ENCODE data around the gene SLC36A1. TPM values are rescaled to one million over a fixed set of nuclear protein-coding genes. Genes with fewer than 3 reads are reported as not detected.

The SLC36A1 gene
- total and polyA plus RNA-seq, 10 donors = 1.7 to 29.6 (median 17.7) TPM

DNA sequence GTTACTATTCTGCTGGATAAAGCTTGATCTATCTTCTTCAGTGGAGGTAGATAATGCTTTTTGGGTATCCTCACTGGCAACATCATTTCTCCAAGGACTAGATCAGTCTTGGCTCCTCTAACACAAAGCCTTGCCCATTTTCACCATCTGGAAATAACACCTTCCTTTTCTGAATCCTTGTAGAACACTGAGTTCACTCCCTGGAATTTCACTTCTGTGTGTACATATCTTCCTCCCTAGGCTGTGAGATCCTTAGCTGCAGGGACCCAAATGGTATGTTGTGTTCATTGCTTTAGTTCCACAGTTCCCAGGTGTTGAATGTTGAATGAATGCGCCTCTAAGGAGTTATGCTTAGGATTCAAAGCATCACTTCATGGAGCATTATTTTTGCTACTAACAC lies 16.7 kb upstream of the SLC36A1 start:
- intact Hi-C loops (cut with DNase I; ENCODE audit: low total_unique reads) = no loop called here
- Histone ChIP-seq H3K36me3 (no peaks in the 10 kb centered on the region), H3K27me3 (replicated peaks in 1 of 7) (no peaks in the 10 kb centered on the region), H3K4me3 (no peak overlapping the region), H3K9me3 (no peaks in the 10 kb centered on the region), H3K27ac (no peak overlapping the region), H3K4me1 (peaks cover 0 to 11% (median 4%) of the 10 kb centered on the region in 6 donors)
- TF ChIP-seq, protein P1, sequence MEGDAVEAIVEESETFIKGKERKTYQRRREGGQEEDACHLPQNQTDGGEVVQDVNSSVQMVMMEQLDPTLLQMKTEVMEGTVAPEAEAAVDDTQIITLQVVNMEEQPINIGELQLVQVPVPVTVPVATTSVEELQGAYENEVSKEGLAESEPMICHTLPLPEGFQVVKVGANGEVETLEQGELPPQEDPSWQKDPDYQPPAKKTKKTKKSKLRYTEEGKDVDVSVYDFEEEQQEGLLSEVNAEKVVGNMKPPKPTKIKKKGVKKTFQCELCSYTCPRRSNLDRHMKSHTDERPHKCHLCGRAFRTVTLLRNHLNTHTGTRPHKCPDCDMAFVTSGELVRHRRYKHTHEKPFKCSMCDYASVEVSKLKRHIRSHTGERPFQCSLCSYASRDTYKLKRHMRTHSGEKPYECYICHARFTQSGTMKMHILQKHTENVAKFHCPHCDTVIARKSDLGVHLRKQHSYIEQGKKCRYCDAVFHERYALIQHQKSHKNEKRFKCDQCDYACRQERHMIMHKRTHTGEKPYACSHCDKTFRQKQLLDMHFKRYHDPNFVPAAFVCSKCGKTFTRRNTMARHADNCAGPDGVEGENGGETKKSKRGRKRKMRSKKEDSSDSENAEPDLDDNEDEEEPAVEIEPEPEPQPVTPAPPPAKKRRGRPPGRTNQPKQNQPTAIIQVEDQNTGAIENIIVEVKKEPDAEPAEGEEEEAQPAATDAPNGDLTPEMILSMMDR (IDR thresholded peaks at IDR 0.05 in 8 of 11, conservative IDR thresholded peaks at IDR 0.05 in 3 of 11) = no peak
- TF ChIP-seq POLR2A (IDR thresholded peaks at IDR 0.05) (no peak), POLR2AphosphoS5 (IDR thresholded peaks at IDR 0.05) (no peak)
- 92 to 100% (median 96%) methylated on average over 1 of the region's 1 CpG for WGBS, 5 donors
- DNase-seq = no peak

DNA sequence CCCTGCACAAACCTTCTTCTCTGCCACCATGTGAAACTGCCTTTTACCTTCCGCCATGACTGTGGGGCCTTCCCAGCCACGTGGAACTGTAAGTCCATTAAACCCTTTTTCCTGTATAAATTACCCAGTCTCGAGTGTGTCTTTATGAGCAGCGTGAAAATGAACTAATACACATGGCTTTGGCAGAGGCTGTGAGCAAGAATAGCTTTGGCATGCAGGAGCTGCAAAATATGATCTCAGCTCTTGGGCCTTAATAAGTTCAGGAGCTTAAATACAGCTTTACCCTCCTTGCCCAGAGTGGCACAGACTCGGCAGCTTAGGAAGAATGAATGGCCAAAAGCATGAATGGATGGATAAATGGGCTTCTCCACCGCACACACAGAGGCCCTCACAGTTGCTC lies 15.7 kb upstream of the SLC36A1 start:
- 77 to 88% (median 85%) methylated on average over 6 of the region's 6 CpGs for WGBS, 5 donors
- H3K4me1 ChIP-seq = peaks cover 0 to 11% (median 4%) of the 10 kb centered on the region in 6 donors
- no peak for DNase-seq
- H3K27me3 ChIP-seq (replicated peaks in 1 of 7) = peaks cover 0 to 3% (median 0%) of the 10 kb centered on the region in 7 donors
- no peaks in the 10 kb centered on the region for H3K9me3 ChIP-seq
- no peaks in the 10 kb centered on the region for H3K36me3 ChIP-seq
- no peak overlapping the region for H3K4me3 ChIP-seq
- no peak overlapping the region for H3K27ac ChIP-seq
- no peak for TF ChIP-seq POLR2A (IDR thresholded peaks at IDR 0.05)
- no peak for TF ChIP-seq POLR2AphosphoS5 (IDR thresholded peaks at IDR 0.05)
- TF ChIP-seq, protein P1 (IDR thresholded peaks at IDR 0.05 in 8 of 11, conservative IDR thresholded peaks at IDR 0.05 in 3 of 11) = no peak
- intact Hi-C loops (cut with DNase I; ENCODE audit: low total_unique reads) = no loop called here

DNA sequence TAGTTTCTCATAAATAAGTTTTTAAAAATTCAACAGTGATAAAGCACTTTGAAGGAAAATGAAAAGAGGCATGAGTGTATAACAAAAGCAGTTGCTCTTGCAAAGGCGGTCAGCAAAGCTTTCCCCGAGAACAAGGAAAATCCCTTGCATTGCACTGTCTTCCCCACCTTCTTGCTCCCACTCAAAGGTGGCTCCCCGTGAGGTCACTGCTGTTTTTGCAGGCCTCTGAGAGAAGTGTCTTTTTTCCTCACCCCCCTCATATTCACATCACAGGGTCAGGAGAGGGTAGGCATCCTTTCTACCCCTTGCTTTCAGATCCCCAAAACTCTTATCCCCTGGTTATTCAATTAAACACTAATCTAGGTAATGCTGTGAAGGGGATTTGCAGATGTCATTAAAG lies 15.2 kb upstream of the SLC36A1 start:
- H3K4me1 ChIP-seq = peaks cover 0 to 7% (median 4%) of the 10 kb centered on the region in 6 donors
- no peaks in the 10 kb centered on the region for H3K36me3 ChIP-seq
- TF ChIP-seq POLR2AphosphoS5 (IDR thresholded peaks at IDR 0.05) (no peak), POLR2A (IDR thresholded peaks at IDR 0.05) (no peak)
- TF ChIP-seq, protein P1 (IDR thresholded peaks at IDR 0.05 in 8 of 11, conservative IDR thresholded peaks at IDR 0.05 in 3 of 11) = no peak
- H3K27me3 ChIP-seq (replicated peaks in 1 of 7) = peaks cover 0 to 6% (median 0%) of the 10 kb centered on the region in 7 donors
- H3K27ac ChIP-seq = no peak overlapping the region
- H3K9me3 ChIP-seq = no peaks in the 10 kb centered on the region
- no peak for DNase-seq
- intact Hi-C loops (cut with DNase I; ENCODE audit: low total_unique reads) = no loop called here
- WGBS, 5 donors = 83 to 91% (median 90%) methylated on average over 3 of the region's 3 CpGs
- H3K4me3 ChIP-seq = no peak overlapping the region

DNA sequence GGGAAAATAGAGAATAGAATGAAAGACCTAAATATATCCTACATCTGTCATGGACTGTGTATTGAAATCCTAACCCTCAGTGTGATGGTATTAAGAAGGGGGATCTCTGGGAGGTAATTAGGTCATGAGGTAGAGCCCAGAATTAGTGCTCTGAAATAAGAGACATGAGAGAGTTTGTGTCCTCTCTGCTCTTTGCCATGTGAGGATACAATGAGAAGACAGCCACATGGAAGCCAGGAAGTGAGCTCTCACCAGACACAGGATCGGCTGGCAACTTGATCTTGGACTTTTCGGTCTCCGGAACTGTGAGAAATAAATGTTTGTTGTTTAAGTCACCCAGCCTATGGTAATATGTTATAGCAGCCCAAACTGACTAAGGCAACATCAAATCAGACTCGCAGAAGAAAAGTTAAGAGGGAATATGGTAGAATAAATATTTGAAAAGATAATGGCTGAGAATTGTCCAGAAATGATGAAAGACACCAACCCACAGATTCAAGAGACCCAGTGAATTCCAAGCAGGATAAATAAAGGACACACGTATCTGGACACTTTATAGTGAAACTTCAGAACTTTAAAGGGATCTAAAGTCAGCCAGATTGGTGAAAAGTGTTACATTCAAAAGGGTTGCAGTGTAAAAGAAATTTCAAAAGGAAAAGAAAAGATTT lies 12.7 kb upstream of the SLC36A1 start:
- H3K9me3 ChIP-seq = no peaks in the 10 kb centered on the region
- H3K4me3 ChIP-seq = no peak overlapping the region
- no peaks in the 10 kb centered on the region for H3K36me3 ChIP-seq
- H3K27ac ChIP-seq = no peak overlapping the region
- DNase-seq = no peak
- H3K27me3 ChIP-seq (replicated peaks in 1 of 7) = peaks cover 0 to 6% (median 0%) of the 10 kb centered on the region in 7 donors
- 82 to 92% (median 90%) methylated on average over 5 of the region's 5 CpGs for WGBS, 5 donors
- H3K4me1 ChIP-seq = no peaks in the 10 kb centered on the region
- TF ChIP-seq POLR2AphosphoS5 (IDR thresholded peaks at IDR 0.05) (no peak), POLR2A (IDR thresholded peaks at IDR 0.05) (no peak)
- TF ChIP-seq, protein P1 (IDR thresholded peaks at IDR 0.05 in 8 of 11, conservative IDR thresholded peaks at IDR 0.05 in 3 of 11) = no peak
- intact Hi-C loops (cut with DNase I; ENCODE audit: low total_unique reads) = no loop called here
